Measurements from ENCODE around the gene TADA1.

- TF ChIP-seq CTCF (IDR thresholded peaks at IDR 0.05; ENCODE audit: low read length) = no peak
- no peak for TF ChIP-seq EZH2 (optimal IDR thresholded peaks at IDR 0.05; ENCODE audit: low read depth, low read length)
- no peak for TF ChIP-seq EZH2phosphoT487 (IDR thresholded peaks at IDR 0.05; ENCODE audit: low read length)
These were observed 67.1 kb downstream of the TADA1 start for GRCh38 chr1:166808952-166809351.

Measured in MM.1S (cell line).